Osteoblast (primary cell): ENCODE data around the gene CDHR1. TPM values are rescaled to one million over a fixed set of nuclear protein-coding genes. Genes with fewer than 3 reads are reported as not detected.
"Not testable (repeated sequence)": the region's sequence is repeated elsewhere in the genome, so short reads cannot be mapped to it uniquely, and the experiment has no call there.

Source experiments
- DNase-seq: peaks from one replicate; pipeline ENCODE4 v3.0.0; 2011; ENCODE audit warnings: low spot score, mixed read lengths; ENCODE audit not compliant: insufficient read length; ENCODE audit errors: missing footprints
- H2AFZ ChIP-seq: 2 replicates; pipeline ENCODE4 v1.6.0; 2011; ENCODE audit warnings: mild to moderate bottlenecking, low read length
- H3K27ac ChIP-seq: 2 replicates; pipeline ENCODE4 v1.5.1; 2011; ENCODE audit warnings: mild to moderate bottlenecking, low read depth, low read length, moderate library complexity
- H3K27me3 ChIP-seq: 2 replicates; pipeline ENCODE4 v1.6.0; 2012; ENCODE audit warnings: mild to moderate bottlenecking, control low read depth, inconsistent platforms, low read length, moderate library complexity; ENCODE audit not compliant: insufficient read depth
- H3K36me3 ChIP-seq: 2 replicates; pipeline ENCODE4 v1.5.1; 2011; ENCODE audit warnings: mild to moderate bottlenecking, low read length, control low read depth, moderate library complexity; ENCODE audit not compliant: insufficient read depth
- H3K4me1 ChIP-seq: 2 replicates; pipeline ENCODE4 v1.5.1; 2011; ENCODE audit warnings: mild to moderate bottlenecking, low read length, control low read depth, moderate library complexity; ENCODE audit not compliant: insufficient read depth
- H3K4me2 ChIP-seq: 2 replicates; pipeline ENCODE4 v1.6.0; 2011; ENCODE audit warnings: mild to moderate bottlenecking, low read length; ENCODE audit not compliant: insufficient read depth
- H3K4me3 ChIP-seq: fragments of 200-600 bp; sonication (generic); 3 replicates; pipeline ENCODE4 v1.5.1; 2012; ENCODE audit warnings: mild to moderate bottlenecking, low read length, inconsistent platforms; ENCODE audit not compliant: insufficient read depth
- H3K79me2 ChIP-seq: 2 replicates; pipeline ENCODE4 v1.6.0; 2012; ENCODE audit warnings: mild to moderate bottlenecking, low read length, control low read depth, inconsistent platforms; ENCODE audit not compliant: insufficient read depth
- H3K9me3 ChIP-seq: 2 replicates; pipeline ENCODE4 v1.5.1; 2011; ENCODE audit warnings: low read depth, low read length, control low read depth
- H4K20me1 ChIP-seq: 2 replicates; pipeline ENCODE4 v1.6.0; 2012; ENCODE audit warnings: mild to moderate bottlenecking, low read length, control low read depth; ENCODE audit not compliant: insufficient read depth
- total RNA-seq: library from RNA; depleted of rRNA; stranded (reverse); fragments of >200 nt; gene quantifications from 2 replicates; pipeline ENCODE4 v1.2.3, GENCODE V29; 2012
- TF ChIP-seq, protein P1 (sequence below): IDR thresholded peaks from 2 replicates; pipeline ENCODE4 v1.5.1; 2011; ENCODE audit warnings: mild to moderate bottlenecking, low read depth, low read length, moderate library complexity; ENCODE audit errors: extremely low read depth

CDHR1 gene
- under 0.01 TPM in 1 of 2 replicates, not detected in the other for total RNA-seq

GRCh38 chr10:84194424-84195043, at the start of gene CDHR1:
Gene CDHR1 (plus strand): TSS chr10:84194537. CDS start chr10:84194761, 224 bp downstream.
- Histone ChIP-seq H4K20me1 (no peaks in the 10 kb centered on the region), H3K79me2 (no peaks in the 10 kb centered on the region), H3K4me3 (no peak within 1 kb of the TSS), H3K9me3 (no peaks in the 10 kb centered on the region), H3K27ac (no peak within 1 kb of the TSS), H3K4me2 (no peak within 1 kb of the TSS), H3K27me3 (peaks cover 30% of the 10 kb centered on the region), H3K36me3 (no peaks in the 10 kb centered on the region), H3K4me1 (no peaks in the 10 kb centered on the region), H2AFZ (no peak within 1 kb of the TSS)
- no peak for DNase-seq
- TF ChIP-seq, protein P1, sequence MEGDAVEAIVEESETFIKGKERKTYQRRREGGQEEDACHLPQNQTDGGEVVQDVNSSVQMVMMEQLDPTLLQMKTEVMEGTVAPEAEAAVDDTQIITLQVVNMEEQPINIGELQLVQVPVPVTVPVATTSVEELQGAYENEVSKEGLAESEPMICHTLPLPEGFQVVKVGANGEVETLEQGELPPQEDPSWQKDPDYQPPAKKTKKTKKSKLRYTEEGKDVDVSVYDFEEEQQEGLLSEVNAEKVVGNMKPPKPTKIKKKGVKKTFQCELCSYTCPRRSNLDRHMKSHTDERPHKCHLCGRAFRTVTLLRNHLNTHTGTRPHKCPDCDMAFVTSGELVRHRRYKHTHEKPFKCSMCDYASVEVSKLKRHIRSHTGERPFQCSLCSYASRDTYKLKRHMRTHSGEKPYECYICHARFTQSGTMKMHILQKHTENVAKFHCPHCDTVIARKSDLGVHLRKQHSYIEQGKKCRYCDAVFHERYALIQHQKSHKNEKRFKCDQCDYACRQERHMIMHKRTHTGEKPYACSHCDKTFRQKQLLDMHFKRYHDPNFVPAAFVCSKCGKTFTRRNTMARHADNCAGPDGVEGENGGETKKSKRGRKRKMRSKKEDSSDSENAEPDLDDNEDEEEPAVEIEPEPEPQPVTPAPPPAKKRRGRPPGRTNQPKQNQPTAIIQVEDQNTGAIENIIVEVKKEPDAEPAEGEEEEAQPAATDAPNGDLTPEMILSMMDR, result no peak

DNA sequence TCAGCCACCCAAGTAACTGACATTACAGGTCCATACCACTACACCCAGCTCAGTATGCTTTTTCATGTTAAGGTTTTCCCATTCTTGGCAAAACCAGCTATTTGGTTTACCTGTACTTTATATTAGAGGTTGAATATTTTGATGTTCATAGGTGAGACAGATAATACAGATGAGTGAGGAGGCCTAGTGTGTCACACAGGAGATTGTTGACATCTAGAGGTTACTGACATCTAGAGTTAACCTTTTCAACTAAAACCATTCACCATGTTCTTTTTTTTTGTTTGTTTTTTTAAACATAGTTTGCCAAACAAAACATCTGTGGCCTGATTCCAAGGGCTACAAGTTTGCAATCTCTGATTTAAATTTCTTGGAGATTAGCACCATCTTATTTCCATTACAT, 47.0 kb upstream of the CDHR1 start:
- Histone ChIP-seq H3K9me3 (no peaks in the 10 kb centered on the region), H3K27me3 (no peaks in the 10 kb centered on the region), H3K4me1 (no peaks in the 10 kb centered on the region), H2AFZ (no peak overlapping the region), H3K36me3 (peaks cover 86% of the 10 kb centered on the region), H3K79me2 (peaks cover 4% of the 10 kb centered on the region), H4K20me1 (no peaks in the 10 kb centered on the region), H3K27ac (no peak overlapping the region), H3K4me2 (no peak overlapping the region), H3K4me3 (no peak overlapping the region)
- TF ChIP-seq, protein P1, result no peak
- DNase-seq, result no peak

DNA sequence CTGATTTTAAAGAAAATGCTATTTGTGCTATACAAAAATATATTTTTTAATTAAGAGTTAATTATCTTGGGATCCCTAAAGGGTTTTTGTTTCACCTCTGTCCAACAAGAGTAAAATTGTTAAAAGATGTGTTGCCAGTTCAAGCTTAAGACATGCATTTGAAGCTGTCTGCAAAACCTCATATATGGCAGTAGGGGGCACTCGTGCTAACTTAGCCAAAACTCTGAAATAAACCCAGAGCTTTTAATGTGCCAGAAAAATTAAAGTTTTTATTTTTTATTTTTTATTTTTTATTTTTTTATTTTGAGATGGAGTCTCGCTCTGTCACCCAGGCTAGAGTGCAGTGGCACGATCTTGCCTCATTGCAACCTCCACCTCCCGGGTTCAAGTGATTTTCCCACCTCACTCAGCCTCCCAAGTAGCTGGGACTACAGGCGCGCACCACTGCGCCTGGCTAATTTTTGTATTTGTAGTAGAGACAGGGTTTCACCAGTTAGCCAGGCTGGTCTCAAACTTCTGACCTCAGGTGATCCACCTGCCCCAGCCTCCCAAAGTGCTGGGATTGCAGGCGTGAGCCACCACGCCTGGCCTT, 46.2 kb upstream of the CDHR1 start:
- peaks cover 84% of the 10 kb centered on the region for H3K36me3 ChIP-seq

GRCh38 chr10:84149854-84150253, 44.5 kb upstream of the CDHR1 start:
- H3K27me3 ChIP-seq, result no peaks in the 10 kb centered on the region
- peaks cover 69% of the 10 kb centered on the region for H3K36me3 ChIP-seq
- H3K4me1 ChIP-seq, result no peaks in the 10 kb centered on the region
- no peaks in the 10 kb centered on the region for H3K9me3 ChIP-seq
- no peaks in the 10 kb centered on the region for H3K79me2 ChIP-seq
- H3K4me3 ChIP-seq, result no peak overlapping the region
- no peaks in the 10 kb centered on the region for H4K20me1 ChIP-seq
- no peak overlapping the region for H3K27ac ChIP-seq
- TF ChIP-seq, protein P1, result no peak
- H2AFZ ChIP-seq, result no peak overlapping the region
- no peak for DNase-seq
- no peak overlapping the region for H3K4me2 ChIP-seq

More for the DNA sequence above, 46.2 kb upstream of the CDHR1 start:
- H3K4me3 ChIP-seq, H3K27ac ChIP-seq, H3K4me1 ChIP-seq, H3K79me2 ChIP-seq, H3K4me2 ChIP-seq, H2AFZ ChIP-seq, H3K27me3 ChIP-seq, H3K9me3 ChIP-seq, H4K20me1 ChIP-seq: not testable (repeated sequence)
- TF ChIP-seq, protein P1, result peak; percentile 70
- peak; percentile 31 for DNase-seq
